GM13976 (cell line): ENCODE measurements around the gene NEDD1.

Experiments used
- DNase-seq: peaks from one replicate; pipeline ENCODE4 v3.0.0; 2012; ENCODE audit warnings: low spot score
- CTCF ChIP-seq: IDR thresholded peaks from 2 replicates; pipeline ENCODE4 v1.5.1; 2012; ENCODE audit warnings: borderline replicate concordance, mild to moderate bottlenecking; ENCODE audit not compliant: insufficient read depth; ENCODE audit errors: extremely low read depth, missing control alignments, control extremely low read depth
- in situ Hi-C: fragments of 300-500 bp; cut with MboI; formaldehyde crosslinking; loops from one replicate; pipeline ENCODE4 v1.12.0; 2022; ENCODE audit warnings: low sequenced_read_pairs, mixed read lengths, inconsistent platforms; ENCODE audit not compliant: unreplicated experiment

Gene NEDD1

GRCh38 chr12:96948782-96949181 lies 41.7 kb downstream of the NEDD1 start:
- TF ChIP-seq CTCF = no peak
- in situ Hi-C loops = no loop called here
- DNase-seq = no peak

GRCh38 chr12:96979532-96979931 lies 72.5 kb downstream of the NEDD1 start:
- in situ Hi-C loops = loop anchor here (25.0 kb wide), 2 partner anchors 333 to 1408 kb away; no protein-coding TSS in a partner anchor
- TF ChIP-seq CTCF = no peak
- no peak for DNase-seq

- in situ Hi-C loops = loop anchor here (10.0 to 25.0 kb wide), 3 partner anchors 331 to 1406 kb away; no protein-coding TSS in a partner anchor
- no peak for DNase-seq
These were observed 73.9 kb downstream of the NEDD1 start for GRCh38 chr12:96980991-96981414.

GRCh38 chr12:96981911-96982310 lies 74.9 kb downstream of the NEDD1 start:
- TF ChIP-seq CTCF = no peak
- no peak for DNase-seq
- in situ Hi-C loops = loop anchor here (10.0 to 25.0 kb wide), 3 partner anchors 330 to 1405 kb away; no protein-coding TSS in a partner anchor

More at GRCh38 chr12:96980991-96981414, 73.9 kb downstream of the NEDD1 start:
- TF ChIP-seq CTCF = no peak

- in situ Hi-C loops = loop anchor here (10.0 to 25.0 kb wide), 3 partner anchors 330 to 1405 kb away; no protein-coding TSS in a partner anchor
- TF ChIP-seq CTCF = no peak
- no peak for DNase-seq
These were observed 75.6 kb downstream of the NEDD1 start for GRCh38 chr12:96982671-96983070.

GRCh38 chr12:96985515-96986362 lies 78.7 kb downstream of the NEDD1 start:
- peak; percentile 78 for DNase-seq
- in situ Hi-C loops = loop anchor here (10.0 to 25.0 kb wide), 3 partner anchors 327 to 1402 kb away; no protein-coding TSS in a partner anchor
- TF ChIP-seq CTCF = peak; percentile 97
